Nephron (organoid): Measurements from ENCODE around the gene KLHL12.
"Not testable (repeated sequence)": the region's sequence is repeated elsewhere in the genome, so short reads cannot be mapped to it uniquely, and the experiment has no call there.

Experiments
- H3K27ac Mint-ChIP-seq, 3 experiments: 2 replicates each; pipeline ENCODE4 v1.8.0; 2020; ENCODE audit warnings: mixed read lengths in 3 of 3, mild to moderate bottlenecking in 2 of 3, moderate library complexity in 1 of 3
- H3K27me3 Mint-ChIP-seq: 2 replicates; pipeline ENCODE4 v1.8.0; 2021; ENCODE audit warnings: low read depth, mild to moderate bottlenecking, moderate library complexity, mixed read lengths
- H3K36me3 Mint-ChIP-seq: 2 replicates; pipeline ENCODE4 v1.8.0; 2020; ENCODE audit warnings: low read depth, mixed read lengths
- H3K4me1 Mint-ChIP-seq: 2 replicates; pipeline ENCODE4 v1.8.0; 2020; ENCODE audit warnings: mixed read lengths
- H3K4me3 Mint-ChIP-seq, 3 experiments: 2 replicates each; pipeline ENCODE4 v1.8.0; 2020; ENCODE audit warnings: mild to moderate bottlenecking in 3 of 3, mixed read lengths in 3 of 3, moderate library complexity in 2 of 3
- H3K9me3 Mint-ChIP-seq: 2 replicates; pipeline ENCODE4 v1.8.0; 2020; ENCODE audit warnings: mixed read lengths
- TF ChIP-seq, protein P1 (sequence below), 3 experiments: fragments of 200-600 bp; sonication (generic); IDR thresholded peaks; one replicate each; pipeline ENCODE4 v1.5.0; 2021; ENCODE audit warnings: antibody characterized with exemption in 3 of 3; ENCODE audit not compliant: unreplicated experiment in 3 of 3

KLHL12 gene

DNA sequence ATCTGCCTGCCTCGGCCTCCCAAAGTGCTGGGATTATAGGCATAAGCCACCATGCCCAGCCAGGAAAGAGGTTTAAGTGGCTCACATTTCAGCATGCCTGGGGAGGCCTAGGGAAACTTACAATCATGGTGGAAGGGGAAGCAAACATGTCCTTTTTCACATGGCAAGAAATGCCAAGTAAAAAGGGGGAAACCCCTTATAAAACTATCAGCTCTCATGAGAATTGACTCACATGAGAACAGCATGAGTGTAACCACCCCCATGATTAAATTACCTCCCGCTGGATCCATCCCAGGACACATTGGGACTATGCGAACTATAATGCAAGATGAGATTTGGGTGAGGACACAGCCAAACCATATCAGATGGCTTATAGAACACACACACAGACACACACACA, 8.8 kb upstream of the KLHL12 start:
- Mint-ChIP-seq H3K4me1 (no peaks in the 10 kb centered on the region), H3K27me3 (no peaks in the 10 kb centered on the region), H3K9me3 (peaks cover 15% of the 10 kb centered on the region), H3K4me3 (no peak overlapping the region), H3K36me3 (peaks cover 11% of the 10 kb centered on the region), H3K27ac (no peak overlapping the region)
- TF ChIP-seq, protein P1, sequence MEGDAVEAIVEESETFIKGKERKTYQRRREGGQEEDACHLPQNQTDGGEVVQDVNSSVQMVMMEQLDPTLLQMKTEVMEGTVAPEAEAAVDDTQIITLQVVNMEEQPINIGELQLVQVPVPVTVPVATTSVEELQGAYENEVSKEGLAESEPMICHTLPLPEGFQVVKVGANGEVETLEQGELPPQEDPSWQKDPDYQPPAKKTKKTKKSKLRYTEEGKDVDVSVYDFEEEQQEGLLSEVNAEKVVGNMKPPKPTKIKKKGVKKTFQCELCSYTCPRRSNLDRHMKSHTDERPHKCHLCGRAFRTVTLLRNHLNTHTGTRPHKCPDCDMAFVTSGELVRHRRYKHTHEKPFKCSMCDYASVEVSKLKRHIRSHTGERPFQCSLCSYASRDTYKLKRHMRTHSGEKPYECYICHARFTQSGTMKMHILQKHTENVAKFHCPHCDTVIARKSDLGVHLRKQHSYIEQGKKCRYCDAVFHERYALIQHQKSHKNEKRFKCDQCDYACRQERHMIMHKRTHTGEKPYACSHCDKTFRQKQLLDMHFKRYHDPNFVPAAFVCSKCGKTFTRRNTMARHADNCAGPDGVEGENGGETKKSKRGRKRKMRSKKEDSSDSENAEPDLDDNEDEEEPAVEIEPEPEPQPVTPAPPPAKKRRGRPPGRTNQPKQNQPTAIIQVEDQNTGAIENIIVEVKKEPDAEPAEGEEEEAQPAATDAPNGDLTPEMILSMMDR (IDR thresholded peaks at IDR 0.05; ENCODE audit: unreplicated experiment in 3 of 3): no peak

DNA sequence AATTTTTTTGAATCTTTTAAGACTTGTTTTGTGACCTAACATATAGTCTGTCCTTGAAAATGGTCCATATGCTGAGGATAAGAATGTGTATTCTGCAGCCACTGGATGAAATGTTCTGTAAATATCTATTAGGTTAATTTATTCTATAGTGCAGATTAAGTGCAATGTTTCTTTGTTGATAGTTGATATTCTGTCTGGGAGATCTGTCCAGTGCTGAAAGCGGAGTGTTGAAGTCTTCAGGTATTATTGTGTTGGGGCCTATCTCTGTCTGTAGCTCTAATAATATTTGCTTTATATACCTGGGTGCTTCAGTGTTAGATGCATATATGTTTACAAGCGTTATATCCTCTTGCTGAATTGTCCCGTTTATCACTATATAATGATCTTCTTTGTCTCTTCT, 7.7 kb upstream of the KLHL12 start:
- Mint-ChIP-seq H3K36me3 (peaks cover 8% of the 10 kb centered on the region), H3K4me1 (no peaks in the 10 kb centered on the region), H3K27ac (no peak overlapping the region), H3K27me3 (no peaks in the 10 kb centered on the region), H3K4me3 (no peak overlapping the region), H3K9me3 (peaks cover 15% of the 10 kb centered on the region)
- TF ChIP-seq, protein P1 (IDR thresholded peaks at IDR 0.05; ENCODE audit: unreplicated experiment in 3 of 3): no peak

DNA sequence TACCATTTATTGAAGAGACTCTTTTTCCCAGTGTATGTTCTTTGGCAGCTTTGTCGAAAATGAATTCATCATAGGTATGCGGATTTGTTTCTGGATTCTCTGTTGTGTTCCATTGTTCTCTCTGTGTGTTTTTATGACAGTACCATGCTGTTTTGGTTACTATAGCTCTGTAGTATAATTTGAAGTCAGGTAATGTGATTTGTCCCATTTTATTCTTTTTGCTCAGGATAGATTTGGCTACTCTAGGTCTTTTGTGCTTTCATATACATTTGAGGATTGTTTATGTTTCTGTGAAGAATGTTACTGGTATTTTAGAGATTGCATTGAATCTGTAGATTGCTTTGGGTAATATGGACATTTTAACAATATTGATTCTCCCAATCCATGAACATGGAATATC, 5.4 kb upstream of the KLHL12 start:
- Mint-ChIP-seq H3K27ac (no peak overlapping the region), H3K4me3 (no peak overlapping the region), H3K9me3 (peaks cover 15% of the 10 kb centered on the region), H3K36me3 (no peaks in the 10 kb centered on the region), H3K27me3 (no peaks in the 10 kb centered on the region), H3K4me1 (no peaks in the 10 kb centered on the region)
- TF ChIP-seq, protein P1 (IDR thresholded peaks at IDR 0.05; ENCODE audit: unreplicated experiment in 3 of 3): no peak

DNA sequence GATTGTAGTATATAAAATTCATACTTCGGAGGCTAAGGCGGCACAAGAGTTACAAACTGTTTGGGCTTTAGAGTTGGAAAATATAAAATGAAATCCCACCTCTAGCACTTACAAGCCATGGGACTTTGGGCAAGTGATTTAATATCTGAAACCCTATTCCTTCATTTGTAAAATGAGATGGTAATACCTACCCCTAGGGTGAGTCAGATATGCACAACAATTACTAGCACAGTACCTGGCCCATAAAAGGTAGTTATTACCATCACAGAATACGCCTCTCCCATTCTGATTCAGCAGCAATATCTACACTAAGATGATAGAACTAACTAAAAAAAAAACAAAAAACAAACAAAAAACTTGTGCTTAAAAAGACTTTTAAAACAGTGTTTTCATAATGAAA, 3.5 kb downstream of the KLHL12 start:
- Mint-ChIP-seq H3K4me3 (no peak overlapping the region), H3K27ac (no peak overlapping the region), H3K4me1 (peaks cover 23% of the 10 kb centered on the region), H3K27me3 (no peaks in the 10 kb centered on the region), H3K9me3 (no peaks in the 10 kb centered on the region), H3K36me3 (peaks cover 18% of the 10 kb centered on the region)
- TF ChIP-seq, protein P1 (IDR thresholded peaks at IDR 0.05; ENCODE audit: unreplicated experiment in 3 of 3): no peak

DNA sequence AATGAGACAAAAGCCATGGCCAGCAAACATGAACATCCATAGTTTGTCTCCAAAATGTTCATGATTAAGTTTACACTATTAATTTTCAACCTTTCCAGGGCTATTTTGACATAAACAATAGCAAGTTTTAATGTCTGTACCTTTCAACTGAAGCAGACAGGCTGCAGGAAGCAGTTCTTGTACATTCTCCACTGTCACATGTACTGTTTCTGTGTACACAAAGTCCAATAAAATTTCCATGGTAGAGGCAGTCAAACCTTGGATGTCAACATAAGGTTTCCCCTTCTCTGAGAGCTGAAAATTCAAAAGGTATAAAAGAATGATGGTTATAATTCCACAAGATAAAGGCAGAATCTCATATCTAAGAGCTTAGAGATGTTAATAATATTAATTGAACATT, 7.4 kb downstream of the KLHL12 start:
- Mint-ChIP-seq H3K27me3 (no peaks in the 10 kb centered on the region), H3K36me3 (peaks cover 30% of the 10 kb centered on the region), H3K9me3 (no peaks in the 10 kb centered on the region), H3K4me1 (peaks cover 11% of the 10 kb centered on the region), H3K27ac (no peak overlapping the region), H3K4me3 (no peak overlapping the region)
- TF ChIP-seq, protein P1 (IDR thresholded peaks at IDR 0.05; ENCODE audit: unreplicated experiment in 3 of 3): no peak

DNA sequence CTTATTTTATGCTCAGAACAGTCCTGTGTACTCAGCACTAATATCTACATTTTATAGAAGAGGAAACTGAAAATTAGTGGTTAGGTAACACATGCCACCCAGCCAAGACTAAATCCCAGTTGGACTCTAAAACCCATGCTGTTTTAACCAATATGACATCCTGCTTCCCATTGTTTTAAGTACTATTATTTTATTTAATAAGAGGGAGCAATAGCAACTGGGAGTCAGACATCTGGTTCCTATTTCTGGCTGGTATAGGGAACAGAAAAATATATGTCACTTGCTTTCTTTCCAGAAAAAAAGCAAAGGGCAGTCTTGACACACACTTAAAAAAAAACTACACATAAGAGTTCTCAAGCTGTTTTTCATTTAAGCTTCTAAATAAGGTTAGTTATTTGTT, 11.9 kb downstream of the KLHL12 start:
- H3K36me3 Mint-ChIP-seq: peaks cover 63% of the 10 kb centered on the region
- no peaks in the 10 kb centered on the region for H3K4me1 Mint-ChIP-seq
- TF ChIP-seq, protein P1 (IDR thresholded peaks at IDR 0.05; ENCODE audit: unreplicated experiment in 3 of 3): no peak
- no peak overlapping the region for H3K4me3 Mint-ChIP-seq
- no peaks in the 10 kb centered on the region for H3K9me3 Mint-ChIP-seq
- no peaks in the 10 kb centered on the region for H3K27me3 Mint-ChIP-seq
- H3K27ac Mint-ChIP-seq: no peak overlapping the region

DNA sequence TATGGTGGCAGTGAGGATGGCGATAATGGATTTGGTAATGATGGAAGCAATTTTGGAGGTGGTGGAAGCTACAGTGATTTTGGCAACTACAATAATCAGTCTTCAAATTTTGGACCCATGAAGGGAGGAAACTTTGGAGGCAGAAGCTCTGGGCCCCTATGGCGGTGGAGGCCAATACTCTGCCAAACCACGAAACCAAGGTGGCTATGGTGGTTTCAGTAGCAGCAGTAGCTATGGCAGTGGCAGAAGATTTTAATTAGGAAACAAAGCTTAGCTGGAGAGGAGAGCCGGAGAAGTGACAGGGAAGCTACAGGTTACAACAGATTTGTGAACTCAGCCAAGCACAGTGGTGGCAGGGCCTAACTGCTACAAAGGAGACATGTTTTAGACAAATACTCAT, 14.6 kb downstream of the KLHL12 start:
- not testable (repeated sequence) for H3K4me3 Mint-ChIP-seq, H3K4me1 Mint-ChIP-seq, H3K27ac Mint-ChIP-seq, H3K9me3 Mint-ChIP-seq, H3K27me3 Mint-ChIP-seq
- H3K36me3 Mint-ChIP-seq: peaks cover 70% of the 10 kb centered on the region
